ENCODE measurements around the gene PRPF40B.

The PRPF40B gene

GRCh38 chr12:49661746-49662145, 38.4 kb downstream of the PRPF40B start:
- no peak for DNase-seq

GRCh38 chr12:49662998-49663843, 39.9 kb downstream of the PRPF40B start:
- DNase-seq: peak; percentile 69

DNA sequence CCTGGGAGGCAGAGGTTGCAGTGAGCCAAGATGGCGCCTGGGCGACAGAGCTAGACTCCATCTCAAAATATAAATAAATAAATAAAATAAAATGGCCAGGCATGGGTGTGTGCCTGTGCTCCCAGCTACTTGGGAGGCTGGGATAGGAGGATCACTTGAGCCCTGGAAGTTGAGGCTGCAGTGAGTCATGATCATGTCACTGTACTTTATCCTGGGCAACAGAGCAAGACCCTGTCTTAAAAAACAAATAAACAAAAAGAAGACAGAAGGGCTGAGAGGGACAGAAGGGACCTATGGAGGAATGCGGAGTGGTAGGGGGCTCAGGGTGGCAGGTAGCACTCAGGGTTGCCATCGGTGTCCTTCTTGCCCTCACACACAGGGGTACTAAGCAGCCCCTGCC, 40.8 kb downstream of the PRPF40B start:
- DNase-seq: no peak

DNA sequence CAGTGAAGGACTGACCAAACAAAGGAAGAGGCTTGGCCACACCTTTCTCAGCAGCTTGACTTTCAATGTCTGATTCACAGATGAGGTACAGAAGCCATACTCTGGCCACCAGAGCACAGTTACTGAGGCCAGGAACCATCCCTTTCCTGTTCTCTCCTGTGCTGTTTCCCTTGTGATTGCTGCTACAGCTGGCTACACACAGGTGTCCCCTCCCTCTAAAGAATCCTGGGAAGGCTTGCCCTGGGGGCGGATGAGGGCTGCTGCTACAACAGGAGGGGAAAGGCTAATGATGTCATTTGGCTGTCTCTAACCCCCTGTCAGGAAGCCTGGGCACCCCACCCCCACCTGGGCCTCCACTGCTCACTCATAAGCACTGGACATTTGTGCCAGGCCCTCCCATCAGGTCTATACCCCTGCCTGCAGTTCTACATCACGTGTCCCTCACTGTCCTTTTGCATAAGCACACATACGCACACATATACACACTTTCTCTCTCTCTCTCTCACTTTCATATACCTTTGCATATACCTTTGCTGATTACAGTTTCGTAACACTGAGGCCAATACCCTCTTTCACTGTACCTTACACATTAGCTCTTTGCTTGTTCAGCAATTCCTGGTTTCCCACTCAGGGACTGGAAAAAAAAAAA, 41.4 kb downstream of the PRPF40B start:
- no peak for DNase-seq

GRCh38 chr12:49665384-49665783, 42.0 kb downstream of the PRPF40B start:
- DNase-seq: no peak

GRCh38 chr12:49666176-49666575, 42.8 kb downstream of the PRPF40B start:
- no peak for DNase-seq

GRCh38 chr12:49667325-49668090, 44.1 kb downstream of the PRPF40B start:
- no peak for DNase-seq

DNA sequence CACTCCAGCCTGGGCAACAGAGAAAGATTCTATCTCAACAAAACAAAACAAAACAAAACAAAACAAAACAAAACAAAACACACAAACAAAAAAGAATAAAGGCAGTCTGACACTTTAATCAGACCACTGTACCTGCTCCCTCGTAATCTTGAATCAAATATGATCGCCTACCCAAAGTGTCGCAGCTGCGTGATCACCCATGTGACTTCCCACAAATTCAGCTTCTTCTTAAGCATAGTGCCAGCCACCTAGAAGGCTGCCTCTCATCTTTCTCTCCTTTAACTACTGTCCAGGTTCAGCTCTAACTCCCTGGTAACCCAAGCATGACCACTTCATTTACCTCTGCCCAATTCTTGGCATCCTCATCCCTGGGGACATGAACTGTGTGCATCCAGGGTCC, 46.4 kb downstream of the PRPF40B start:
- no peak for DNase-seq

DNA sequence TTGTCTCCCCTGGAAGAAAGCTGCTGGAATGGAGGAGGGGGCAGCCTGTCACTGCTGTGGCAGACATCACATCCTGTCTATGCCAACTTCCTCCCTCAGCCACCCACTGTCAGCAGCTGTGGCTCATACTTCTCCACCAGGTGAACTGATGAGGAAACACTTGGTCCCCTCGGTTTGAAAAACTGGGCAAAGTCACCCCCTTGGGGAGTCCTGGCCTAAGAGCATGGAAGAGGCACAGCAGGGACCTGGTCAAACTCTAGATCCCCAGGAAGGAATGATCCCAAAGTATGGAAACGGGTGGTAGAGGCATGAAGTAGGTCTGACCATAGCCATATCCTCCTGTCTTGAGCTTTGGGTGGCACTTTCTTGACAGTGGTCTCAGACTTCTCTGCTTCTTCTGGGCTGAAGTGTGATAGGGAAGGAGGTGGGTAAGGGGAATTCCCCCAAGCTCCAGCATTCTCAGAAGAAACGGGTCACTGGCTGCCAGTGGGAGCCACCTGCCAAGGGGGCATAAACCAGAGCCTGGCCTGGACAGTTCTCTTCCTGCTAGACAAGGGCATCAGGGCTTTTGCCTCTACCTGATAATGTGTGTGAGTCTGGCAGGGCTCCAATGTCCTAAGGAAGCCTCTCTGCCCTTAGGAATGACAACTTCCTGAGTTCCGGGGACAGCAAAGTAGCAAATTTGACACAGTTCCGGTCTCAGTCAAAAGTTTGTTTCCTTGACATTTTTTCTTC, 47.8 kb downstream of the PRPF40B start:
- DNase-seq: peak; percentile 56

DNA sequence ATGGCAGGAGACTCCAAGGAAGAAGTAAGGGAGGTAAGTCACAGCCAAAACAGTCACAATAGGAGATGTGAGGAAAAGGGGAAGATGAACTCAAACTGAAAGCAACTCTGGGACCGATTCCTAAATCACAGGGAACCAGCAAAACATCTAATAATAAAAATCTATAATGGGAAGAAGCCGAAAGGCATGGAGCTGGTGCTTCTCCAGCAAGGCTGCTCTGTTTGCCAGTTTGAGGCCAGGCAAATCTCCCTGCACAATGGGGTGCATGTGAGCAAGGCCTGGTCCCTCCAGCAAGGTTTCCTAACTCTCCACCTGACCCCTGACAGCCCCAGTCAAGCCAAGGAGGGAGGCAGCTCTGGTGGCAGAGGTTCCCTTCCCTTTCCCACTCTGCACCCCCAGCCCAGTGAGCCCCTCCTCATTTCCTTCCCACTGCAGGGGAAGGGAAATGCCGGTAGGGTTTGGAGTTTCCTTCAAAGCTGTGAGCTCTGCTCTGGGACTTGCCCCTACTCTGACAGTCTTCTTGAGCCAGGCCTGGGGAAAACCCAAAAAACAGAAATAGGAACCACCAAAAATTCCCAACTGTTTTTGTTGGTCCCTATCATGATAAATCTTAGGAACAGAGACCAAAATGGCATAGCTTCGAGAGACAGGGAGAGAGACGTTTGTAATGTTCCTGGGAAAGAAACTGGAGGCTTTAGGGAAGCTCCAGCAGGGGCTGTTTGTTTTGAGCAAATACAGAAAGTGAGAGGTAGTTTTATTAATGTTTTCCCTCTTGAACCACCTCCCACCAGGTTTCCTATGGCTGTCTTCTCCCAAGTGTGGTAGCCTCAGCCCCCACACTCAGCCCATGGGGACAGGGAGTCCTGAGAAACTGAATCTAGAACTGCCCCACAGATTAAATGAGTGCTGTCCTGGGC, 49.2 kb downstream of the PRPF40B start:
- DNase-seq: no peak

DNA sequence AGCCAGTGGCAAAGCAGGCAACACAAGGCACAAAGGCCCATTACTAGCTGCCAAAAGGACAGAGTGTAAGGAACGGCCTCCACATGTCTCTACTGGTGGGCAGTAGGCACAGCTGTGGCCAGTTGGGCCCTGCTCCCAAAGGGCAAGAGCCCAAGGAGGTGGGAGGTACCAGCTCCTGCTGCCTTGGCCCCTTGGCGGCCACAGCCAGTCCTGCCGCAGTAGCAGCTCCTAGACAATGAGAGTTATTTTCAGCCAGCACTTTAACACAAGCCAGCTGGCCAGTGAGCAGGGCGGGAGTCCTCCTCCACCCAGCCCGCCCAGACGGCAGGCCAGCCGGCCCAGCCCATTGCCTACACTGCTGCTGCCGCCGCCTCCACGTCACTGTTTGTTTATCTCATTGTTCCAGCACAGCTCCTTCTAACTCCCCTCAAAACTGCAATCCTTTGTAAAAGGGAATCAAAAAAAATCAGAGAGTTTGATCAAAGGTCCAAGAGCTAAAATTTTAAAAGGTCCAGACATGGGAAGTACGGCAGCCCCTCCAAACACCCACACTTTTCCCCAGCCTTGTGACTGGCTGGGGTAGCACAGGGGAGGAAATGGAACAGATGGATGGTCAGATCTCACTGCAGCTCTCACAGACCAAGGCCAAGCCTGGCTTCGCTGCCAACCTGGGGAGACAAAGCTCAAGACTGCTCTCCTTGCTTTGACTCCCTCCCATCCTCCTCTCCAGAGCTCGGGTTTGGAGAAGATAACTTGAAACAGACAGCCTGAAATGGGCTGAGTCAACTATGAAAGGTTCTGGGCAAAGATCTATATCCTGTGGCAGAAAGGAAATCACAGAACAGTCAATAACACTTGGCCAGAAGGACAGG, 50.3 kb downstream of the PRPF40B start:
- DNase-seq: peak; percentile 26

DNA sequence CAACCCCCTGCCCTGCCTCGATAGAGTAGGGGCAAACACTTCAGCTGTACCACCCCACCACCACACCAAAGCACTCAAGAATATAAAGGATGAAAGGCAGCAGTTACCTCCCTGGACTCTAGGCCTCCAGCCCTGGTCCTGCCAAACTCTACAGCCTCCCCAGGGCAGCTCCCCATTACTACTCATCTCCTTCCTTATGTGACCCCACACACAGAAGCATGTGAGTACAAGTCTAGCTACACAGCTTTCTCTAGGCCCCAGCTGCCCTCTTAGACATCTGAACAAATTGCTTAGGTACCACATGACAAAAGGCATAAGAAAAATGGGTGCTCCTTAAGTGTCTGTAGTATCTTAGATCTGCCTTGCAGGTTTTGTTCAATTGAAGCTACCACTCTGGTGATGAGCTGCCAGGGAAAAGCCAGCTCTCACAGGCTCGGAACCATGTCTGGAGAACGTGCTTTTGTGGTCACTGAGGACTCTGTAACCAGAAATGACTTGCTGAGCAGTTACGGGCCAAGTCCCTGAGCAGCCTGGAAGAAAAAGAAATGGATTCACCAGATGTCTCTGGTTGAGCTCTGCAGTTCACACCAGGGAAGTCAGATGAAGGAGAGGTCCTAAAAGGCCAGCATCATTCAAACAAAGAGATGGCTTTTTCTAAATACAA, 51.1 kb downstream of the PRPF40B start:
- no peak for DNase-seq

GRCh38 chr12:49675137-49675536, 51.8 kb downstream of the PRPF40B start:
- DNase-seq: no peak

- no peak for DNase-seq
Observed at GRCh38 chr12:49678711-49679110, 55.4 kb downstream of the PRPF40B start.

- DNase-seq: no peak
Observed at GRCh38 chr12:49680075-49680474, 56.7 kb downstream of the PRPF40B start.

GRCh38 chr12:49683599-49684309, 60.4 kb downstream of the PRPF40B start:
- DNase-seq: no peak

GRCh38 chr12:49684310-49684854, 61.0 kb downstream of the PRPF40B start:
- DNase-seq: no peak

DNA sequence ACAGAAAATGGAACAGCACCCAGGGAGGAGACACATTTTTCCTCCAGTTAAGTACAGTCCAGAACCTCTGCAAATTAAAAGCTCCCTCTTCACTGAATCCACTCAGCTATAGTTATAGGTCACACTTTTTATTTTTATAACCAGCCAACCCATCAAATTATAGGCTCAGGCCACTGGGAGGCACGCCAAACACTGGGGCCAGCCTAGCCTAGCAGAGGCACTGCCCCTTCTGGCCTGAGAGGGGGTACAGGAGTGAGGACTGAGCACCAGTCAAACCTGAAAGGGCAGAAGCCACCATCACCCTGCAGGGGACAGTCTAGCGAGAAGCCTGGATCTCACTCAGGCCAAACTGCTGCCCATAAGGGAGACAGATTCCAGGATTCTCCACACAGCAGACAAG, 64.6 kb downstream of the PRPF40B start:
- no peak for DNase-seq

DNA sequence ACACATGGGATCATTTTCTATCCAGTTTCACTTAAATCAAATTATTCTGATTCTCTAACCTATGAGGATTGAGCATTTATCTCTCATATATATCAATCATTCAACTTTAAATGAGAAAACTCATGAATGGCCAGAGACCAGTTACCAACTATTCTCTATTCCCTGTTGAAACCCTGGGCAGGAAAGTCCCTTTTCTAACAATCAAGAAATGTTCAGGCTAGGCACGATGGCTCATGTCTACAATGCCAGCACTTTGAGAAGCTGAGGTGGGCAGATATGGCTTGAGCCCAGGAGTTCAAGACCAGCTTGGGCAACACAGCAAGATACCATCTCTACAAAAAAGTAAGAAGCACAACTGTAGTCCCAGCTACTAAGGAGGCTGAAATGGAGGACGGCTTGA, 65.9 kb downstream of the PRPF40B start:
- no peak for DNase-seq
